ENCODE data around the gene NFATC2.

DNA sequence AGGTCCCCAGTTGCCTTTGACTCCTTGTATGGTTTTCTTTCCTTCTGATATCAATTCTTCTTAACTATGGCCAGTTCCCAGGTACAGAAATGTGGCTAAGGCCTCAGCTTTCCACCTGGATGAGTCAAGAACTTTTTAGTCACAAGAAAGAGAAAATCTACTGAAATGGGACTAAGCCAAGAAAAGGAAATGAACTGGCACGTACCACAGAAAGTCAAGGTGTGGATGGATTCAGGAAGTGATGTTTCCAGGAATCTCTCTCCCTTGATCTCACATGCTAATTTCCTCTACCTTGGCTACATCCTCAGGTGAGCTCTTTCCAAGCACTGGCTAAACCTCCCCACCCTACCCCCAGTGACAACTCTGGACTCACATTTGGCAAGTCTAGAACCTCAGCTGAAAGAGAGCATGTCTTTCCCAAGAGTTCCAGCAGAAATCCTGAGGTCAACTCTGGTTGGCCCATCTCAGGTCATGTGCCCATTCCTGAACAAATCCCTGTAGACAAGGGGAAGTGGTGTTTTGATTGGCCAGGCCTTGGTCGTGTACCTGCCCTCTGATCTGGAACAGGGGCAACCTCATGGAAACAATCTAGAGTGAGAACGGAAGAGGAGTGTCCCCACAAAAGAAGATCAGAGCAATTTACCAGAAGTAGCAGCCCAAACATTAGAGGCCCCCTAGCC is 205.3 kb downstream of the NFATC2 start:
- TF ChIP-seq, protein P1, sequence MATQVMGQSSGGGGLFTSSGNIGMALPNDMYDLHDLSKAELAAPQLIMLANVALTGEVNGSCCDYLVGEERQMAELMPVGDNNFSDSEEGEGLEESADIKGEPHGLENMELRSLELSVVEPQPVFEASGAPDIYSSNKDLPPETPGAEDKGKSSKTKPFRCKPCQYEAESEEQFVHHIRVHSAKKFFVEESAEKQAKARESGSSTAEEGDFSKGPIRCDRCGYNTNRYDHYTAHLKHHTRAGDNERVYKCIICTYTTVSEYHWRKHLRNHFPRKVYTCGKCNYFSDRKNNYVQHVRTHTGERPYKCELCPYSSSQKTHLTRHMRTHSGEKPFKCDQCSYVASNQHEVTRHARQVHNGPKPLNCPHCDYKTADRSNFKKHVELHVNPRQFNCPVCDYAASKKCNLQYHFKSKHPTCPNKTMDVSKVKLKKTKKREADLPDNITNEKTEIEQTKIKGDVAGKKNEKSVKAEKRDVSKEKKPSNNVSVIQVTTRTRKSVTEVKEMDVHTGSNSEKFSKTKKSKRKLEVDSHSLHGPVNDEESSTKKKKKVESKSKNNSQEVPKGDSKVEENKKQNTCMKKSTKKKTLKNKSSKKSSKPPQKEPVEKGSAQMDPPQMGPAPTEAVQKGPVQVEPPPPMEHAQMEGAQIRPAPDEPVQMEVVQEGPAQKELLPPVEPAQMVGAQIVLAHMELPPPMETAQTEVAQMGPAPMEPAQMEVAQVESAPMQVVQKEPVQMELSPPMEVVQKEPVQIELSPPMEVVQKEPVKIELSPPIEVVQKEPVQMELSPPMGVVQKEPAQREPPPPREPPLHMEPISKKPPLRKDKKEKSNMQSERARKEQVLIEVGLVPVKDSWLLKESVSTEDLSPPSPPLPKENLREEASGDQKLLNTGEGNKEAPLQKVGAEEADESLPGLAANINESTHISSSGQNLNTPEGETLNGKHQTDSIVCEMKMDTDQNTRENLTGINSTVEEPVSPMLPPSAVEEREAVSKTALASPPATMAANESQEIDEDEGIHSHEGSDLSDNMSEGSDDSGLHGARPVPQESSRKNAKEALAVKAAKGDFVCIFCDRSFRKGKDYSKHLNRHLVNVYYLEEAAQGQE (IDR thresholded peaks at IDR 0.05; ENCODE audit: unreplicated experiment), result no peak
- TF ChIP-seq, protein P2, sequence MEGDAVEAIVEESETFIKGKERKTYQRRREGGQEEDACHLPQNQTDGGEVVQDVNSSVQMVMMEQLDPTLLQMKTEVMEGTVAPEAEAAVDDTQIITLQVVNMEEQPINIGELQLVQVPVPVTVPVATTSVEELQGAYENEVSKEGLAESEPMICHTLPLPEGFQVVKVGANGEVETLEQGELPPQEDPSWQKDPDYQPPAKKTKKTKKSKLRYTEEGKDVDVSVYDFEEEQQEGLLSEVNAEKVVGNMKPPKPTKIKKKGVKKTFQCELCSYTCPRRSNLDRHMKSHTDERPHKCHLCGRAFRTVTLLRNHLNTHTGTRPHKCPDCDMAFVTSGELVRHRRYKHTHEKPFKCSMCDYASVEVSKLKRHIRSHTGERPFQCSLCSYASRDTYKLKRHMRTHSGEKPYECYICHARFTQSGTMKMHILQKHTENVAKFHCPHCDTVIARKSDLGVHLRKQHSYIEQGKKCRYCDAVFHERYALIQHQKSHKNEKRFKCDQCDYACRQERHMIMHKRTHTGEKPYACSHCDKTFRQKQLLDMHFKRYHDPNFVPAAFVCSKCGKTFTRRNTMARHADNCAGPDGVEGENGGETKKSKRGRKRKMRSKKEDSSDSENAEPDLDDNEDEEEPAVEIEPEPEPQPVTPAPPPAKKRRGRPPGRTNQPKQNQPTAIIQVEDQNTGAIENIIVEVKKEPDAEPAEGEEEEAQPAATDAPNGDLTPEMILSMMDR (conservative IDR thresholded peaks at IDR 0.05; ENCODE audit: low read depth in 2 of 2), result no peak
- TF ChIP-seq EZH2 (IDR thresholded peaks at IDR 0.05; ENCODE audit: low read depth, unreplicated experiment) (no peak), JUNB (IDR thresholded peaks at IDR 0.05; ENCODE audit: unreplicated experiment) (no peak)
